ELR (cell line): ENCODE measurements around the gene PIGL.
"Not testable (repeated sequence)": the region's sequence is repeated elsewhere in the genome, so short reads cannot be mapped to it uniquely, and the experiment has no call there.

Experiments
- DNase-seq: peaks from one replicate; pipeline ENCODE4 v3.0.0-alpha.2; 2015; ENCODE audit warnings: low read depth

PIGL gene

GRCh38 chr17:16216341-16217001 lies 539 bp upstream of the PIGL start:
- not testable (repeated sequence) for DNase-seq

GRCh38 chr17:16222406-16222805 lies 5.4 kb downstream of the PIGL start:
- no peak for DNase-seq

GRCh38 chr17:16229912-16230561 lies 13.0 kb downstream of the PIGL start:
- DNase-seq: not testable (repeated sequence)

GRCh38 chr17:16232391-16232790 lies 15.4 kb downstream of the PIGL start:
- no peak for DNase-seq

GRCh38 chr17:16239931-16240330 lies 22.9 kb downstream of the PIGL start:
- DNase-seq: no peak

GRCh38 chr17:16241906-16242399 lies 24.9 kb downstream of the PIGL start:
- DNase-seq: no peak

- DNase-seq: no peak
Observed at GRCh38 chr17:16243385-16243784, 26.4 kb downstream of the PIGL start.

- DNase-seq: peak; percentile 25
Observed at GRCh38 chr17:16243801-16244567, 27.0 kb downstream of the PIGL start.

- no peak for DNase-seq
Observed at GRCh38 chr17:16247586-16247984, 30.6 kb downstream of the PIGL start.

GRCh38 chr17:16250635-16251034 lies 33.6 kb downstream of the PIGL start:
- DNase-seq: no peak

- no peak for DNase-seq
Observed at GRCh38 chr17:16251043-16251442, 34.0 kb downstream of the PIGL start.

GRCh38 chr17:16251556-16251955 lies 34.5 kb downstream of the PIGL start:
- DNase-seq: no peak

GRCh38 chr17:16254773-16255400 lies 37.9 kb downstream of the PIGL start:
- no peak for DNase-seq

- no peak for DNase-seq
Observed at GRCh38 chr17:16255481-16255921, 38.5 kb downstream of the PIGL start.

- DNase-seq: no peak
Observed at GRCh38 chr17:16258901-16259300, 41.9 kb downstream of the PIGL start.

- DNase-seq: no peak
Observed at GRCh38 chr17:16259926-16260325, 42.9 kb downstream of the PIGL start.

GRCh38 chr17:16261049-16261448 lies 44.0 kb downstream of the PIGL start:
- DNase-seq: no peak

- DNase-seq: no peak
Observed at GRCh38 chr17:16262201-16262600, 45.2 kb downstream of the PIGL start.

GRCh38 chr17:16267174-16267573 lies 50.2 kb downstream of the PIGL start:
- DNase-seq: no peak

GRCh38 chr17:16269658-16270057 lies 52.6 kb downstream of the PIGL start:
- peak; percentile 64 for DNase-seq

GRCh38 chr17:16272111-16272840 lies 55.3 kb downstream of the PIGL start:
- no peak for DNase-seq

- DNase-seq: peak; percentile 89
Observed at GRCh38 chr17:16273499-16273898, 56.5 kb downstream of the PIGL start.
